GM10248 (cell line): ENCODE results near the gene ZNF281.

ENCODE experiments used
- CTCF ChIA-PET: fragments of 300-600 bp; sonication (Branson Sonifier 250); formaldehyde crosslinking; extraction: SDS; loops from one replicate; lab custom pipeline; 2021; ENCODE audit warnings: antibody characterized with exemption; lab: Yijun Ruan, JAX
- POLR2A ChIA-PET: fragments of 350-650 bp; sonication (Branson Sonifier 250); formaldehyde crosslinking; extraction: SDS; loops from one replicate; lab custom pipeline; 2020; ENCODE audit warnings: antibody characterized with exemption; lab: Yijun Ruan, JAX
- DNase-seq: peaks from one replicate; pipeline ENCODE4 v3.0.0; 2012; ENCODE audit errors: extremely low spot score
- CTCF ChIP-seq: IDR thresholded peaks from 2 replicates; pipeline ENCODE4 v1.5.1; 2012; ENCODE audit warnings: mild to moderate bottlenecking, low read depth; ENCODE audit errors: extremely low read depth, missing control alignments, control extremely low read depth

ZNF281 gene

GRCh38 chr1:200410566-200410878 is 686 bp upstream of the ZNF281 start:
- POLR2A ChIA-PET, result interaction anchor here (1.0 kb wide), 1 partner anchor 9 kb away, joined by 3 read pairs; no protein-coding TSS in a partner anchor
- TF ChIP-seq CTCF, result no peak
- no peak for DNase-seq
- CTCF ChIA-PET, result interaction anchor here (2.6 kb wide), 1 partner anchor 12 kb away, joined by 11 read pairs; no protein-coding TSS in a partner anchor

- POLR2A ChIA-PET, result interaction anchor here (1.0 kb wide), 1 partner anchor 8 kb away, joined by 3 read pairs; no protein-coding TSS in a partner anchor
Measured at GRCh38 chr1:200409203-200409760, 554 bp downstream of the ZNF281 start.

GRCh38 chr1:200406161-200406797 is 3.6 kb downstream of the ZNF281 start:
- no peak for TF ChIP-seq CTCF
- ChIA-PET CTCF (no interaction called here), POLR2A (no interaction called here)
- no peak for DNase-seq

More at GRCh38 chr1:200409203-200409760, 554 bp downstream of the ZNF281 start:
- peak; percentile 8 for TF ChIP-seq CTCF
- DNase-seq, result peak; percentile 41
- CTCF ChIA-PET, result interaction anchor here (0.8 kb wide), 1 partner anchor 25 kb away, joined by 4 read pairs; no protein-coding TSS in a partner anchor

DNA sequence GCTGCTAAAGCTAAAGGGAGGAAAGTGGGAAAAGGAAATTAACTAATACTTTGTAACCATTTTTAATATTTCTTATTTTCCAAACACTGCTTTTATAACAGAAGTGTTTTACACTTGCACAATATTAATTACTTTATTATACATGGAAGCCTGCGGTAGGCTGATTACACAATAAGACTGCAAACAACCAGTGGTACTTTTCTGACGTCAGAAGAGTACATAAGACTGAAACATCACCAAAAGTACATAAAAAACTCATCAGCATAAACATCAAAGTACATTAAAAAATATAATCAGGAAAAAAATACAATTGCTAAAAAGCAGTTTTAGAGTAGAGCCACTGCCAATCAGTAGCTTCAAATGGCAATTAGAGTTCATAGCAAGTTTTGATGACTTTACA is 4.6 kb downstream of the ZNF281 start:
- ChIA-PET CTCF (interaction anchor here (1.0 to 1.5 kb wide), 2 partner anchors 11 to 15 kb away, joined by 3 to 4 read pairs; no protein-coding TSS in a partner anchor), POLR2A (no interaction called here)
- TF ChIP-seq CTCF, result no peak
- DNase-seq, result no peak

- no peak for TF ChIP-seq CTCF
- DNase-seq, result no peak
- POLR2A ChIA-PET, result interaction anchor here (1.5 kb wide), 1 partner anchor 8 kb away, joined by 3 read pairs; the partner anchor contains the start of gene ZNF281
- CTCF ChIA-PET, result no interaction called here
Measured at GRCh38 chr1:200401708-200402107, 8.1 kb downstream of the ZNF281 start.

DNA sequence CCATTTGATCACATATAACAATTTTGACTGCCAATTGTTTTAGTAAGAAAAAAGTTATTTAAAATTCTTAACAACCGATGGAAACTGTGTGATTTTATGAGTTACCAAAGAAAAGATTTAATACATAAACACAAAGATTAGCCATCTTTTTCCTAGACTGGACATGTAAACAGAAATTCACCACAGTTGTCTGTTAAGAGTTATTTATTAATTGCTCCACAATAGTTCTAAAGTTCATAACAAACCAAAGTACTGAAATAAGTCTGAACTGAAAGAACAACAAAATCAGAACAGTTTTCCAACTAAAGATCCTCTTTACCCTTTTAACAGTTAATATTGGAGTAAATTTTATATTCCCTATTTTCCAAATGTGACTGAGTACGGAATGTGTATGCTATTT is 8.6 kb downstream of the ZNF281 start:
- POLR2A ChIA-PET, result interaction anchor here (0.6 to 1.5 kb wide), 2 partner anchors 9 to 15 kb away, joined by 3 to 7 read pairs; partner anchors contain the start of gene ZNF281
- TF ChIP-seq CTCF, result no peak
- DNase-seq, result no peak
- CTCF ChIA-PET, result no interaction called here
